Endothelial cell (in vitro differentiated cells): Measurements from ENCODE around the gene DOCK10. TPM values are rescaled to one million over a fixed set of nuclear protein-coding genes. Genes with fewer than 3 reads are reported as not detected.

Source experiments
- DNase-seq: peaks from one replicate; pipeline ENCODE4 v3.0.0; 2021; ENCODE audit warnings: low spot score
- H3K27ac Mint-ChIP-seq: one replicate; pipeline ENCODE4 v1.8.0; 2021; ENCODE audit warnings: mixed read lengths, inconsistent platforms; ENCODE audit not compliant: unreplicated experiment
- H3K27me3 Mint-ChIP-seq: one replicate; pipeline ENCODE4 v1.8.0; 2021; ENCODE audit warnings: mild to moderate bottlenecking, moderate library complexity, mixed read lengths, inconsistent platforms; ENCODE audit not compliant: unreplicated experiment
- H3K36me3 Mint-ChIP-seq: one replicate; pipeline ENCODE4 v1.8.0; 2021; ENCODE audit warnings: mild to moderate bottlenecking, low read depth, mixed read lengths, inconsistent platforms; ENCODE audit not compliant: unreplicated experiment
- H3K4me1 Mint-ChIP-seq: one replicate; pipeline ENCODE4 v1.8.0; 2021; ENCODE audit warnings: mild to moderate bottlenecking, mixed read lengths, inconsistent platforms; ENCODE audit not compliant: unreplicated experiment
- H3K4me3 Mint-ChIP-seq: one replicate; pipeline ENCODE4 v1.8.0; 2021; ENCODE audit warnings: mild to moderate bottlenecking, mixed read lengths, inconsistent platforms; ENCODE audit not compliant: unreplicated experiment
- H3K9me3 Mint-ChIP-seq: one replicate; pipeline ENCODE4 v1.8.0; 2021; ENCODE audit warnings: mixed read lengths, inconsistent platforms; ENCODE audit not compliant: unreplicated experiment
- total RNA-seq: library from RNA; stranded (reverse); fragmentation: NEBNext Ultra II Directional; extraction: Animal tissue kit (Norgen Biotek cat#: 25700); gene quantifications from one replicate; pipeline ENCODE4 v1.2.1, GENCODE V29; 2021; ENCODE audit not compliant: unreplicated experiment
- TF ChIP-seq, protein P1 (sequence below): fragments of 200-600 bp; sonication (generic); IDR thresholded peaks from one replicate; pipeline ENCODE4 v1.5.0; 2021; ENCODE audit warnings: antibody characterized with exemption; ENCODE audit not compliant: unreplicated experiment

The DOCK10 gene
- total RNA-seq, 1 donor from 2014 or later = 7.6 TPM

DNA sequence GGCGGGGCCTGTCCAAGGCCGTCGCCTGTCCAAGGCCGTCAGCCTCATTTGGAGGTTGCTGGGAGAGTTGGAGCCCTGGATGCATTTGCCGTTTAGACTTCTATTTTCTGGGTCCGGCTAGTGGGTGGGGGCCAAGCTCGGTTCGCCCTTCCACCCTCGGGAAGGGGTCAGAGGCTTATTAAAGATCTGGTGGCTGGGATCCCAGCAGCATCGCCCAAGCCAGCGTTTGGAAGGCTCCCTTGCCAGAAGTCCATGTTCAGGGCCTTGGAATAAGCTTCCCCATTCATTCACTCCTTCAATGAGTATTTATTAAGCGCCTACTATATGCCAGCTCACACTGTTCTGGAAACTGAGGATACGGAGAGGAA, 516 bp upstream of the DOCK10 start:
- no peak for DNase-seq
- Mint-ChIP-seq H3K36me3 (no peaks in the 10 kb centered on the region), H3K27me3 (peaks cover 12% of the 10 kb centered on the region), H3K4me3 (peak overlapping the region; percentile 83), H3K9me3 (no peaks in the 10 kb centered on the region), H3K27ac (no peak overlapping the region), H3K4me1 (peaks cover 9% of the 10 kb centered on the region)
- TF ChIP-seq, protein P1, sequence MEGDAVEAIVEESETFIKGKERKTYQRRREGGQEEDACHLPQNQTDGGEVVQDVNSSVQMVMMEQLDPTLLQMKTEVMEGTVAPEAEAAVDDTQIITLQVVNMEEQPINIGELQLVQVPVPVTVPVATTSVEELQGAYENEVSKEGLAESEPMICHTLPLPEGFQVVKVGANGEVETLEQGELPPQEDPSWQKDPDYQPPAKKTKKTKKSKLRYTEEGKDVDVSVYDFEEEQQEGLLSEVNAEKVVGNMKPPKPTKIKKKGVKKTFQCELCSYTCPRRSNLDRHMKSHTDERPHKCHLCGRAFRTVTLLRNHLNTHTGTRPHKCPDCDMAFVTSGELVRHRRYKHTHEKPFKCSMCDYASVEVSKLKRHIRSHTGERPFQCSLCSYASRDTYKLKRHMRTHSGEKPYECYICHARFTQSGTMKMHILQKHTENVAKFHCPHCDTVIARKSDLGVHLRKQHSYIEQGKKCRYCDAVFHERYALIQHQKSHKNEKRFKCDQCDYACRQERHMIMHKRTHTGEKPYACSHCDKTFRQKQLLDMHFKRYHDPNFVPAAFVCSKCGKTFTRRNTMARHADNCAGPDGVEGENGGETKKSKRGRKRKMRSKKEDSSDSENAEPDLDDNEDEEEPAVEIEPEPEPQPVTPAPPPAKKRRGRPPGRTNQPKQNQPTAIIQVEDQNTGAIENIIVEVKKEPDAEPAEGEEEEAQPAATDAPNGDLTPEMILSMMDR = no peak

DNA sequence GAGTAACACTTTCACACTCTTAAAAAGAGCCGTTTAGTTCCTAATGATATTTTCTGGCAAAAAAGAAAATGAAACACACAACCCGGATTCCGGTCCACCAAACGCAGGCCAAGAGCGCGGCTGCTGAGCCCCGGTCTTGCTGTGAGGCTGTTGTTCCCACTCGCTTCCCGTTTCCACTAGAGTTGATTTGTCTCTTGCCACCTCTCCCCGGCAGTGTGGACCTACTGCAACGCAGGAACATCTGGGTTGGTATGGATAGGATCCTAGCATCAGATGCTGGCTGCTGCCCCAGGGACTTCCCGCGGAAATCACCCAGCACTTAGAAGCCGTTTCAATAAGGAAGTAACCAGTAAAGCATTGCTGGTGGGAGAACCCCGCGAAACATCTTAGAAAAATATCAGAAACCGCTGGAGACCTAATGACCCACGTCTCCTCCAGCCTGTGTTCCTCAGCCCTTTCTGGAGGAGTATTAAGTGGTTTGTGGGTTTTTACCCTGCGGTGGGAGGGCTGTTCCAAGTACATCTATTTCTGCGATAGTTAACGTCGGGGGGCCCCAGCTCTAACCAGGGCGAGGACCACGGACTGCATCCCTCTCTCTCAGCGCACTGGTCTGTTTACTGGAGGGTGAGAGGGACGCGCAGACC, 939 bp downstream of the DOCK10 start:
- peak overlapping the region; percentile 85 for H3K4me3 Mint-ChIP-seq
- DNase-seq = no peak
- H3K27me3 Mint-ChIP-seq = peaks cover 12% of the 10 kb centered on the region
- TF ChIP-seq, protein P1 = no peak
- H3K4me1 Mint-ChIP-seq = peaks cover 9% of the 10 kb centered on the region
- H3K27ac Mint-ChIP-seq = no peak overlapping the region
- H3K9me3 Mint-ChIP-seq = no peaks in the 10 kb centered on the region
- H3K36me3 Mint-ChIP-seq = no peaks in the 10 kb centered on the region

DNA sequence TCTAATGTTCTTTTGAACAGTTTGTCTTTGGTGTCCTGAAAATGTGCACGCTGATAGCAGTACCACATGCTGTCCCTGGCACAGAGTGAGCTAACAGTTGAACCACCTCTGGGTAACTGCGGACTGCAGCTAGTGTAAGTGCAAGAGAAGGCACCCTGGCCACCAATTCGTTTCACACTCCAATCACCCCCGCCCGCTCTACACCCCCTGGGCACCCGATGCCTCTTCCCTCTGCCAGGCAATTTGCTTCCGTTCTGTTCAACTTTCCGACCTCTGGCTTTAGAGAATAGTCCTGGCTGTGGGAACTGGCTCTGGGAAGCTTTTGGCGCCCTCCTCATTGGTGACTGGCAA, 1.4 kb downstream of the DOCK10 start:
- TF ChIP-seq, protein P1 = no peak
- no peak for DNase-seq
- H3K4me1 Mint-ChIP-seq = peaks cover 9% of the 10 kb centered on the region
- H3K36me3 Mint-ChIP-seq = no peaks in the 10 kb centered on the region
- no peak overlapping the region for H3K27ac Mint-ChIP-seq
- no peaks in the 10 kb centered on the region for H3K9me3 Mint-ChIP-seq
- H3K27me3 Mint-ChIP-seq = peaks cover 12% of the 10 kb centered on the region
- H3K4me3 Mint-ChIP-seq = peak overlapping the region; percentile 85

DNA sequence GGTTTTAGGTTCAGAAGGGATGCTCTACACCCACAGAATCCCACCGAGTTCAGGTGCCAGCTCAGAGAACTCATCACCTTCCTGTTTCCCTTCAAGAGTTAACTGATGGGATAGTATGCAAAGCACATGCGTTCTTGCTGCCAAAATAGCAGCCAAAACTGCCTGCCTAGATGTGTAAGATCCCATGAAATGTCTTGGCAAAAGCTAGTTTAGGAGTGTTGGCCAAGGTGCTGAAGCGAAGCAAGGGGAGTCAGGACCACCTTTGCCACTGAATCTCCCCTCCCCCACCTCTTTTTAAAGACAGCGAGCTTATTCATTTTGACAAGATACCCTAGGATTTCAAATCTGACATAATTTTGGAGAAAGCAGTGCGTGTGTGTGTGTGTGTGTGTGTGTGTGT, 2.1 kb downstream of the DOCK10 start:
- Mint-ChIP-seq H3K36me3 (no peaks in the 10 kb centered on the region), H3K27ac (no peak overlapping the region), H3K9me3 (no peaks in the 10 kb centered on the region), H3K4me3 (no peak overlapping the region), H3K27me3 (peaks cover 12% of the 10 kb centered on the region), H3K4me1 (peaks cover 9% of the 10 kb centered on the region)
- TF ChIP-seq, protein P1 = no peak
- DNase-seq = no peak

DNA sequence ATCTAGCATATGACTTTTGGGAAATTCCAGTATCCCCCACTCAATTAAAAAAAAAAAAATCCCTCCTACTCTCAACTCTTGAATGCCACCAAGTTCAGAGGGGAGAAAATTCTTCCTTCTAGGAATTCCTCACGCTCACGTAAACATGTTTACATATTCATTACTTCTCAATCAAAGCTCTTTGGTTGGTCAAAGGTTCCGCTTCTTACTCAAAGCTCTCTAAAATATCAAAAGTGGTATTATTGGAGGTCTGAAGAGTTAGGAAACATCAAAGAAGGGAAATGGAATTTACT, 4.1 kb downstream of the DOCK10 start:
- H3K36me3 Mint-ChIP-seq = no peaks in the 10 kb centered on the region
- H3K27ac Mint-ChIP-seq = no peak overlapping the region
- TF ChIP-seq, protein P1 = no peak
- H3K9me3 Mint-ChIP-seq = no peaks in the 10 kb centered on the region
- peaks cover 12% of the 10 kb centered on the region for H3K27me3 Mint-ChIP-seq
- DNase-seq = no peak
- H3K4me1 Mint-ChIP-seq = peaks cover 9% of the 10 kb centered on the region
- H3K4me3 Mint-ChIP-seq = no peak overlapping the region
